HCT116 (cell line): ENCODE measurements around the gene TEX9. TPM values are rescaled to one million over a fixed set of nuclear protein-coding genes. Genes with fewer than 3 reads are reported as not detected.

Experiments
- ATAC-seq: fragments of 200-7000 bp; cut with Tn5 transposase; 2 replicates; pipeline ENCODE4 v1.9.1; 2020; ENCODE audit warnings: mild to moderate bottlenecking, moderate library complexity
- BruUV-seq: library from RNA; stranded (reverse); fragments of 400-500 nt; replicated peaks from 2 replicates; lab custom pipeline; 2021; lab: Mats Ljungman, UMichigan
- CTCF ChIA-PET: fragments of 300-600 bp; sonication (Branson Sonifier 250); formaldehyde crosslinking; loops from one replicate; lab custom pipeline; 2021; ENCODE audit warnings: antibody characterized with exemption; lab: Charles Lee
- POLR2A ChIA-PET: fragments of 300-600, 350-600 bp; sonication (Branson Sonifier 250); formaldehyde crosslinking; loops from one replicate; lab custom pipeline; 2021; ENCODE audit warnings: antibody characterized with exemption; lab: Charles Lee
- RAD21 ChIA-PET, 2 experiments: fragments of 300-600 bp; sonication (Branson Sonifier 250); formaldehyde crosslinking; loops; one replicate each; lab custom pipeline; 2023; ENCODE audit warnings: low total read pairs in 2 of 2; ENCODE audit not compliant: uncharacterized antibody in 2 of 2, unreplicated experiment in 2 of 2, low non-redundant PET in 1 of 2; lab: Charles Lee
- DNase-seq: peaks from one replicate; pipeline ENCODE4 v3.0.0-alpha.2; 2010; ENCODE audit warnings: low read depth, low spot score
- H2AFZ ChIP-seq: fragments of 200-600 bp; shearing (Covaris generic), sonication (generic); 2 replicates; pipeline ENCODE4 v1.6.1; 2017; ENCODE audit warnings: low read depth, mixed run types, mixed read lengths, antibody characterized with exemption, low read length; ENCODE audit not compliant: poor library complexity, severe bottlenecking
- H3K27ac ChIP-seq: 2 replicates; pipeline ENCODE4 v1.5.1; 2012; ENCODE audit warnings: low read depth, low read length
- H3K27me3 ChIP-seq: fragments of 200-600 bp; sonication (generic); 2 replicates; pipeline ENCODE4 v1.6.1; 2016; ENCODE audit warnings: mixed run types, low read length, mixed read lengths; ENCODE audit not compliant: insufficient read depth
- H3K36me3 ChIP-seq, 2 experiments: fragments of 200-500 bp in 1 of 2; fragments of 200-600 bp in 1 of 2; sonication (Bioruptor generic) in 1 of 2; sonication (generic) in 1 of 2; 2 replicates each; pipeline versions ENCODE4 v1.5.1 to v1.6.1; 2014 to 2016; ENCODE audit warnings: low read length in 2 of 2, inconsistent platforms in 1 of 2, mixed read lengths in 1 of 2, mixed run types in 1 of 2; ENCODE audit not compliant: insufficient read depth in 2 of 2, control insufficient read depth in 1 of 2
- H3K4me1 ChIP-seq, 2 experiments: fragments of 200-600 bp in 1 of 2; sonication (generic) in 1 of 2; 2 replicates each; pipeline versions ENCODE4 v1.5.1 to v1.6.1; 2012 to 2017; ENCODE audit warnings: low read length in 2 of 2, inconsistent platforms in 1 of 2, mild to moderate bottlenecking in 1 of 2, mixed read lengths in 1 of 2, mixed run types in 1 of 2, moderate library complexity in 1 of 2; ENCODE audit not compliant: insufficient read depth in 2 of 2, control insufficient read depth in 1 of 2
- H3K4me2 ChIP-seq: fragments of 200-600 bp; sonication (generic); 2 replicates; pipeline ENCODE4 v1.6.1; 2017; ENCODE audit warnings: mixed run types, low read length, mixed read lengths
- H3K4me3 ChIP-seq, 2 experiments: fragments of 200-600 bp in 1 of 2; sonication (generic) in 1 of 2; replicated peaks in 1 of 2; 2 replicates each; pipeline ENCODE4 v1.5.1; 2011 to 2016; ENCODE audit warnings: low read length in 2 of 2, control low read depth in 1 of 2, low read depth in 1 of 2, mild to moderate bottlenecking in 1 of 2, mixed read lengths in 1 of 2, mixed run types in 1 of 2
- H3K79me2 ChIP-seq: fragments of 200-600 bp; sonication (generic); 2 replicates; pipeline ENCODE4 v1.6.1; 2017; ENCODE audit warnings: mild to moderate bottlenecking, mixed run types, low read length, moderate library complexity, mixed read lengths; ENCODE audit not compliant: insufficient read depth
- H3K9ac ChIP-seq: fragments of 200-600 bp; sonication (generic); 2 replicates; pipeline ENCODE4 v1.6.1; 2016; ENCODE audit warnings: low read length, mixed read lengths
- H3K9me2 ChIP-seq: fragments of 200-600 bp; sonication (generic), shearing (Covaris generic); 2 replicates; pipeline ENCODE4 v1.6.1; 2017; ENCODE audit warnings: mixed run types, mild to moderate bottlenecking, moderate library complexity; ENCODE audit not compliant: insufficient read depth
- H3K9me3 ChIP-seq, 2 experiments: fragments of 200-500 bp in 1 of 2; fragments of 200-600 bp in 1 of 2; sonication (Bioruptor generic) in 1 of 2; sonication (generic) in 1 of 2; 2 replicates each; pipeline ENCODE4 v1.6.1; 2014 to 2017; ENCODE audit warnings: low read length in 2 of 2, mixed read lengths in 2 of 2, inconsistent platforms in 1 of 2, low read depth in 1 of 2, mild to moderate bottlenecking in 1 of 2, mixed run types in 1 of 2, moderate library complexity in 1 of 2; ENCODE audit not compliant: control insufficient read depth in 1 of 2, insufficient read depth in 1 of 2
- H4K20me1 ChIP-seq: fragments of 200-600 bp; sonication (generic), shearing (Covaris generic); 2 replicates; pipeline ENCODE4 v1.6.1; 2017; ENCODE audit warnings: mixed run types, mild to moderate bottlenecking, moderate library complexity; ENCODE audit not compliant: insufficient read depth
- CEBPB ChIP-seq: IDR thresholded peaks from 2 replicates; pipeline ENCODE4 v1.6.1; 2012; ENCODE audit warnings: low read depth
- EZH2 ChIP-seq: fragments of 200-600 bp; sonication (generic); IDR thresholded peaks from 2 replicates; pipeline ENCODE4 v1.6.1; 2017; ENCODE audit warnings: antibody characterized with exemption, mixed run types
- MAX ChIP-seq: IDR thresholded peaks from 2 replicates; pipeline ENCODE4 v1.6.1; 2012
- POLR2AphosphoS5 ChIP-seq: IDR thresholded peaks from 2 replicates; pipeline ENCODE4 v1.6.1; 2011; ENCODE audit warnings: mild to moderate bottlenecking, low read depth, low read length, moderate library complexity
- YY1 ChIP-seq: IDR thresholded peaks from 2 replicates; pipeline ENCODE4 v1.6.1; 2011; ENCODE audit warnings: low read length, low read depth, moderate library complexity, mild to moderate bottlenecking; ENCODE audit not compliant: insufficient replicate concordance; ENCODE audit errors: extremely low read depth
- intact Hi-C: fragments of 100-400 bp; cut with micrococcal nuclease; formaldehyde crosslinking; loops from 2 replicates; pipeline ENCODE4 v1.10.0; 2022
- total RNA-seq: library from RNA; stranded (reverse); gene quantifications from one replicate; pipeline ENCODE4 v1.2.1, GENCODE V29; 2021; ENCODE audit not compliant: unreplicated experiment

TEX9 gene
- total RNA-seq, 1 experiment from 2014 or later = 5.2 TPM

- H2AFZ ChIP-seq = no peak overlapping the region
- H3K4me3 ChIP-seq = no peak overlapping the region
- DNase-seq (no peak), ATAC-seq (no peak)
- no peak overlapping the region for H3K4me2 ChIP-seq
- H3K27ac ChIP-seq = no peak overlapping the region
- H3K9ac ChIP-seq = no peak overlapping the region
- H3K9me2 ChIP-seq = no peaks in the 10 kb centered on the region
- CTCF ChIA-PET = interaction anchor here (1.3 kb wide), 1 partner anchor 16 kb away, joined by 4 read pairs; no protein-coding TSS in a partner anchor
- no TSS peak for BruUV-seq
- no peaks in the 10 kb centered on the region for H3K36me3 ChIP-seq
- POLR2A ChIA-PET = no interaction called here
- no peaks in the 10 kb centered on the region for H3K79me2 ChIP-seq
- RAD21 ChIA-PET = no interaction called here
- intact Hi-C loops = no loop called here
- H3K4me1 ChIP-seq = no peaks in the 10 kb centered on the region
- no peak for TF ChIP-seq YY1
- TF ChIP-seq EZH2 = no peak
- TF ChIP-seq MAX = no peak
- TF ChIP-seq POLR2AphosphoS5 = no peak
- TF ChIP-seq CEBPB = no peak
- H3K9me3 ChIP-seq = no peaks in the 10 kb centered on the region
- H4K20me1 ChIP-seq = no peaks in the 10 kb centered on the region
- no peaks in the 10 kb centered on the region for H3K27me3 ChIP-seq
Observed at GRCh38 chr15:56475351-56475750, 110.1 kb downstream of the TEX9 start.

Other genes with a start within 250 kb of the TEX9 start
- gene RFX7, start 121.5 kb upstream of the TEX9 start, total RNA-seq = 18.1 TPM
- gene MNS1, start 99.7 kb downstream of the TEX9 start, total RNA-seq = 1.9 TPM